Measurements from ENCODE around the gene MTRF1L.
"Not testable (repeated sequence)": the region's sequence is repeated elsewhere in the genome, so short reads cannot be mapped to it uniquely, and the experiment has no call there.

Gene MTRF1L

GRCh38 chr6:152966168-152966894, 36.2 kb downstream of the MTRF1L start:
- not testable (repeated sequence) for DNase-seq

- DNase-seq: no peak
Observed at GRCh38 chr6:152959333-152959732, 43.2 kb downstream of the MTRF1L start.

GRCh38 chr6:152957796-152958195, 44.7 kb downstream of the MTRF1L start:
- no peak for DNase-seq

GRCh38 chr6:152954443-152954842, 48.1 kb downstream of the MTRF1L start:
- DNase-seq: no peak

GRCh38 chr6:152952866-152953509, 49.5 kb downstream of the MTRF1L start:
- no peak for DNase-seq

- no peak for DNase-seq
Observed at GRCh38 chr6:152952045-152952444, 50.5 kb downstream of the MTRF1L start.

GRCh38 chr6:152950240-152950639, 52.3 kb downstream of the MTRF1L start:
- no peak for DNase-seq

- DNase-seq: peak; percentile 15 to 29
Observed at GRCh38 chr6:152948150-152948768, 54.2 kb downstream of the MTRF1L start.

GRCh38 chr6:152946995-152947394, 55.5 kb downstream of the MTRF1L start:
- DNase-seq: no peak

- no peak for DNase-seq
Observed at GRCh38 chr6:152946484-152946883, 56.0 kb downstream of the MTRF1L start.

- no peak for DNase-seq
Observed at GRCh38 chr6:152943260-152943897, 59.1 kb downstream of the MTRF1L start.

GRCh38 chr6:152942319-152942869, 60.1 kb downstream of the MTRF1L start:
- DNase-seq: no peak

GRCh38 chr6:152941746-152942145, 60.8 kb downstream of the MTRF1L start:
- DNase-seq: no peak

All from NCI-H1930 (cell line).